Kidney epithelial cell (primary cell): ENCODE results near the gene RANGRF. TPM values are rescaled to one million over a fixed set of nuclear protein-coding genes. Genes with fewer than 3 reads are reported as not detected.

Experiments used
- DNase-seq: peaks from one replicate; pipeline ENCODE4 v3.0.0-alpha.2; 2010; ENCODE audit warnings: low read depth
- H3K27me3 ChIP-seq: 2 replicates; pipeline ENCODE4 v1.6.0; 2011; ENCODE audit warnings: low read length; ENCODE audit not compliant: control insufficient read depth, insufficient read depth
- H3K36me3 ChIP-seq: 2 replicates; pipeline ENCODE4 v1.5.1; 2011; ENCODE audit warnings: low read length; ENCODE audit not compliant: control insufficient read depth, insufficient read depth
- H3K4me3 ChIP-seq: 2 replicates; pipeline ENCODE4 v1.5.1; 2011; ENCODE audit warnings: low read depth, mild to moderate bottlenecking, control low read depth, low read length
- total RNA-seq: library from RNA; depleted of rRNA; stranded (reverse); fragments of >200 nt; gene quantifications from 2 replicates; pipeline ENCODE4 v1.2.3, GENCODE V29; 2015
- TF ChIP-seq, protein P1 (sequence below): IDR thresholded peaks from 2 replicates; pipeline ENCODE4 v1.5.1; 2011; ENCODE audit warnings: mild to moderate bottlenecking, moderate library complexity, low read length, control low read depth, inconsistent platforms; ENCODE audit not compliant: insufficient read depth, poor library complexity, severe bottlenecking

The RANGRF gene
- total RNA-seq, 1 donor from 2014 or later: 30.0 TPM

- DNase-seq: no peak
- Histone ChIP-seq H3K27me3 (no peaks in the 10 kb centered on the region), H3K36me3 (no peaks in the 10 kb centered on the region), H3K4me3 (no peak overlapping the region)
- TF ChIP-seq, protein P1, sequence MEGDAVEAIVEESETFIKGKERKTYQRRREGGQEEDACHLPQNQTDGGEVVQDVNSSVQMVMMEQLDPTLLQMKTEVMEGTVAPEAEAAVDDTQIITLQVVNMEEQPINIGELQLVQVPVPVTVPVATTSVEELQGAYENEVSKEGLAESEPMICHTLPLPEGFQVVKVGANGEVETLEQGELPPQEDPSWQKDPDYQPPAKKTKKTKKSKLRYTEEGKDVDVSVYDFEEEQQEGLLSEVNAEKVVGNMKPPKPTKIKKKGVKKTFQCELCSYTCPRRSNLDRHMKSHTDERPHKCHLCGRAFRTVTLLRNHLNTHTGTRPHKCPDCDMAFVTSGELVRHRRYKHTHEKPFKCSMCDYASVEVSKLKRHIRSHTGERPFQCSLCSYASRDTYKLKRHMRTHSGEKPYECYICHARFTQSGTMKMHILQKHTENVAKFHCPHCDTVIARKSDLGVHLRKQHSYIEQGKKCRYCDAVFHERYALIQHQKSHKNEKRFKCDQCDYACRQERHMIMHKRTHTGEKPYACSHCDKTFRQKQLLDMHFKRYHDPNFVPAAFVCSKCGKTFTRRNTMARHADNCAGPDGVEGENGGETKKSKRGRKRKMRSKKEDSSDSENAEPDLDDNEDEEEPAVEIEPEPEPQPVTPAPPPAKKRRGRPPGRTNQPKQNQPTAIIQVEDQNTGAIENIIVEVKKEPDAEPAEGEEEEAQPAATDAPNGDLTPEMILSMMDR: no peak
These were observed 11.2 kb upstream of the RANGRF start for GRCh38 chr17:8277317-8277716.

DNA sequence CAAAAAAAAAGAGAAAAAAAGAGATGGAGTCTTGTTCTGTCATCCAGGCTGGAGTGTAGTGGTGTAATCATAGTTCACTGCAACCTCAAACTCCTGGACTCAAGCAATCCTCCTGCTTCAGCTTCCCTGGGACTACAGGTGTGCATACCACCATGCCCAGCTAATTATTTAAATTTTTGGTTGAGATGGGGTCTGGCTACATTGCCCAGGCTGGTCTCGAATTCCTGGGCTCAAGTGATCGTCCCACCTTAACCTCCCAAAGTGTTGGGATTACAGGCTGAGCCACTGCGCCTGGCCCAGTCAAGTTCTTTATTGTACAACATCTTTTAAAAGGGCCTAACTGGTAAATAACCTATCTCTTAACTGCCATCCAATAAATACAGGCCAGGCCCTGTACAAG lies 6.1 kb upstream of the RANGRF start:
- TF ChIP-seq, protein P1: no peak
- no peaks in the 10 kb centered on the region for H3K36me3 ChIP-seq
- no peaks in the 10 kb centered on the region for H3K27me3 ChIP-seq
- H3K4me3 ChIP-seq: no peak overlapping the region
- no peak for DNase-seq

GRCh38 chr17:8283356-8283755 lies 5.1 kb upstream of the RANGRF start:
- no peak for DNase-seq
- TF ChIP-seq, protein P1: no peak
- H3K36me3 ChIP-seq: no peaks in the 10 kb centered on the region
- no peak overlapping the region for H3K4me3 ChIP-seq
- H3K27me3 ChIP-seq: no peaks in the 10 kb centered on the region

GRCh38 chr17:8284126-8284525 lies 4.3 kb upstream of the RANGRF start:
- TF ChIP-seq, protein P1: no peak
- Histone ChIP-seq H3K4me3 (no peak overlapping the region), H3K36me3 (no peaks in the 10 kb centered on the region), H3K27me3 (no peaks in the 10 kb centered on the region)
- DNase-seq: no peak

DNA sequence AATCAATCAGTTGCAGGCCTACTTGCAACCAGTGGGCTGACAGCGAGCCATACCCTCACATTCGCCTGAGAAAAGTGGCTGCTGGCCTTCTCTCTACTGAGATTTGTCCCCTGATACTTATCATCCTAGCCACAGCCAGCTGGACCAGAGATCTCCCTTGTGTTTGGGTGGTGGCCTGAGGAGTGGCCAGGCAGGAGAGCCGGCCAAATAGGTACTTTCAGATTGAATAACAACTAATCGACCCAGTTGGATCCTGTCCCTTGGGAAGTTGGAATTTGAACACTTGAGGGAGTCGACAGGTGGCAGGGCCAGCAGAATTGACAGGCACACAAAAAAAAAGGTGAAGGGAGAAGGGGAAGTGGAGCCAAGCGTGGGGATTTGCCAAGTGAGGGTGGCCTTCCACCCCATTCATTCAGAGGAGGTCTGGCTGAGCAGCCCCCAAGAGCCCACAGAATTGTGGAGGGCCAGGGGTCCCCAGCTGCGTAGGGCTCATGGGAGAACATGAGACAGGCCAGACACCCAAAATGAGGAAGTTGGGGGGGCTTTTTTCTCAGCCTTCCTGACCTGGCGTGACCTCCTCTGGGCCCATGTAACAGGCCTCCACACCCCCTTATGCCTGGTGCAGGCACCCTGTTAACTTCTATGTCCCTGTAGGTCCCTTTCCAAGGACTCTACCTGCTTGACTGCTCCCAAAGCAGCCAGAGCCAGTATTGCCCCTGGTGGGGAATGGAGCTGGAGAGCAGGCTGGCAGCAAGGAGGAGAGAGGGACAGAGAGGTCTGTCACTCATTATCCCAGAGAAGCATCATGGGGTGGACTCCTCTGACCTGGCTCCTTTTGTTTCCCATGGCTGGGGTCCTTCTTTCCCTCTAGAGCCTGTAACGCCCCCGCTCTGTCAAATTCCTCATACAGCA lies 2.9 kb upstream of the RANGRF start:
- Histone ChIP-seq H3K4me3 (no peak overlapping the region), H3K27me3 (no peaks in the 10 kb centered on the region), H3K36me3 (no peaks in the 10 kb centered on the region)
- TF ChIP-seq, protein P1: no peak
- DNase-seq: no peak
